Tibial nerve (tissue), 4 donors: ENCODE data around the gene AKR1B15. TPM values are rescaled to one million over a fixed set of nuclear protein-coding genes. Genes with fewer than 3 reads are reported as not detected.
A peak's percentile ranks its signal among the peaks of the same experiment; 100 is the strongest.
"Not testable (repeated sequence)": the region's sequence is repeated elsewhere in the genome, so short reads cannot be mapped to it uniquely, and the experiment has no call there.

Experiments used
- DNase-seq, 2 donors: peaks; one replicate each; pipeline ENCODE4 v3.0.0-alpha.2; 2019; ENCODE audit warnings: low spot score in 2 of 2
- H3K27ac ChIP-seq, 4 donors: fragments of 200-600 bp; sonication (generic) in 3 of 4; one replicate each; pipeline ENCODE4 v1.5.1; 2017 to 2019; ENCODE audit warnings: mild to moderate bottlenecking in 1 of 4
- H3K27me3 ChIP-seq, 2 donors: fragments of 200-600 bp; sonication (generic) in 1 of 2; one replicate each; pipeline versions ENCODE4 v1.5.1 to v1.6.0; 2017 to 2019
- H3K36me3 ChIP-seq, 3 donors: fragments of 200-600 bp; sonication (generic); one replicate each; pipeline ENCODE4 v1.5.1; 2018 to 2019
- H3K4me1 ChIP-seq, 4 donors: fragments of 200-600 bp; sonication (generic) in 3 of 4; one replicate each; pipeline ENCODE4 v1.5.1; 2017 to 2019
- H3K4me3 ChIP-seq, 4 donors: fragments of 200-600 bp; sonication (generic) in 3 of 4; one replicate each; pipeline ENCODE4 v1.5.1; 2017 to 2019; ENCODE audit warnings: mild to moderate bottlenecking in 1 of 4, moderate library complexity in 1 of 4
- H3K9me3 ChIP-seq, 4 donors: fragments of 200-600 bp; sonication (generic) in 3 of 4; one replicate each; pipeline ENCODE4 v1.5.1; 2017 to 2019
- CTCF ChIP-seq, 5 experiments: fragments of 200-600 bp in 3 of 5; fragments of 450-650 bp in 2 of 5; sonication (generic) in 3 of 5; IDR thresholded peaks; one replicate each; pipeline ENCODE4 v1.5.1; 2016 to 2019; ENCODE audit warnings: antibody characterized with exemption in 5 of 5, mild to moderate bottlenecking in 3 of 5, moderate library complexity in 2 of 5
- EP300 ChIP-seq, 2 donors: sonication (generic); formaldehyde crosslinking; IDR thresholded peaks; one replicate each; pipeline ENCODE4 v1.6.1; 2017; ENCODE audit warnings: antibody characterized with exemption in 2 of 2, mild to moderate bottlenecking in 1 of 2
- POLR2A ChIP-seq, 2 donors: fragments of 450-650 bp; IDR thresholded peaks; one replicate each; pipeline ENCODE4 v1.6.1; 2017; ENCODE audit warnings: antibody characterized with exemption in 2 of 2, mild to moderate bottlenecking in 2 of 2, moderate library complexity in 2 of 2
- WGBS, 2 donors: methylation state at CpG; one replicate each; pipeline ENCODE4 v1.1.5; 2018; 5-methylcytosine and 5-hydroxymethylcytosine counted together
- total RNA-seq, 4 donors: library from RNA; depleted of rRNA; stranded (reverse); fragments of >200 nt; gene quantifications; one replicate each; pipeline ENCODE4 v1.1.0, GENCODE V29; 2016

AKR1B15 gene
- total RNA-seq, 4 donors from 2014 or later: 0.22 to 5.5 (median 1.4) TPM

GRCh38 chr7:134533288-134533771 lies 15.6 kb upstream of the AKR1B15 start:
- Histone ChIP-seq H3K4me1 (peaks cover 0 to 46% (median 0%) of the 10 kb centered on the region in 4 donors), H3K36me3 (no peaks in the 10 kb centered on the region), H3K4me3 (no peak overlapping the region), H3K27ac (peak overlapping the region in 3 of 4 donors; percentile 48 to 67 (median 65)), H3K9me3 (no peaks in the 10 kb centered on the region), H3K27me3 (no peaks in the 10 kb centered on the region)
- no peak for TF ChIP-seq POLR2A (IDR thresholded peaks at IDR 0.05)
- peak in 1 of 2 donors; percentile 67 for TF ChIP-seq EP300 (IDR thresholded peaks at IDR 0.05)
- peak in 1 of 2 donors; percentile 38 for DNase-seq
- WGBS, 2 donors: 76 to 77% methylated on average over 1 of the region's 1 CpG

DNA sequence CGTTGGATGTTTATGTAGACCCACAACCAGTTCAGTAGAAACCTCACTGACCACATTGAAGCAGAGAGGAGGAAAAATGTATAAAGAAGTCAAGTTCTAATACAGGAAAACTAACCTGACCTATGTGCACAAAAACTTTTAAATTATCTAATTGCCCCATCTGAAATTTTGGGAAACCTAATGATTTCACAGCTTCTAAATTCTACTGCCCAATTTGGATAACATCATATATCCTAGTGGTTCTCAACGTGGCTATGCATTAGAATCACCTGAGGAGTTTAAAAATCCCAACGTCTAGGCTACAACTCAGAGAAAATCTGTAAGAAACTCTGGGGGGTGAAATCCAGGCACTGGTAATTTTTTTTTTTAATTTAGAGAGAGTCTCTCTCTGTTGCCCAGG lies 14.3 kb upstream of the AKR1B15 start:
- no peaks in the 10 kb centered on the region for H3K27me3 ChIP-seq
- no peaks in the 10 kb centered on the region for H3K36me3 ChIP-seq
- DNase-seq: no peak
- H3K4me1 ChIP-seq: peaks cover 0 to 35% (median 0%) of the 10 kb centered on the region in 4 donors
- TF ChIP-seq POLR2A (IDR thresholded peaks at IDR 0.05) (no peak), CTCF (IDR thresholded peaks at IDR 0.05) (no peak), EP300 (IDR thresholded peaks at IDR 0.05) (no peak)
- 87 to 88% methylated on average over 3 of the region's 3 CpGs for WGBS, 2 donors
- peak overlapping the region in 1 of 4 donors; percentile 67 for H3K27ac ChIP-seq
- H3K4me3 ChIP-seq: no peak overlapping the region
- no peaks in the 10 kb centered on the region for H3K9me3 ChIP-seq

- H3K27me3 ChIP-seq: no peaks in the 10 kb centered on the region
- 66 to 75% methylated on average over 3 of the region's 3 CpGs for WGBS, 2 donors
Observed at GRCh38 chr7:134535272-134535918, 13.5 kb upstream of the AKR1B15 start.

DNA sequence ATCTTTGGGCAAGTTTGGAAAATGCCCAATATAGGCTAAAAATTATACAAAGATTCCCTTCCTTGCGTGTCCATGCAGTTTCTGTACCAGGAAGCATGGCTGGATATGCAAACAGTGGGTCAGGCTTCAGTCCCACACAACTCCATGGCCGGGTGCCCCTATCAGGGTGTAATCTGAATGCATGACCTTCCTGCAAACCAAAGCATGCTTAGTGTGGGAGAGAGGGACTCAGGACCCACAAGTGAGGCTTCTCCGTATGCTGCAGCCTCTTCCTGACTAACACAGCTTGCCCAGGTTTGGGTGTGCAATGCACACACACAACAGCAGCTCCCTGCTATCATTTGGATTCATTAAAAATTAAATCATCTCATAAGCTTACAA lies 13.0 kb upstream of the AKR1B15 start:
- H3K27me3 ChIP-seq: no peaks in the 10 kb centered on the region
- no peak overlapping the region for H3K4me3 ChIP-seq
- 76 to 80% methylated on average over 3 of the region's 3 CpGs for WGBS, 2 donors
- DNase-seq: no peak
- H3K36me3 ChIP-seq: no peaks in the 10 kb centered on the region
- peaks cover 0 to 30% (median 0%) of the 10 kb centered on the region in 4 donors for H3K4me1 ChIP-seq
- TF ChIP-seq POLR2A (IDR thresholded peaks at IDR 0.05) (no peak), EP300 (IDR thresholded peaks at IDR 0.05) (no peak), CTCF (IDR thresholded peaks at IDR 0.05) (no peak)
- H3K9me3 ChIP-seq: no peaks in the 10 kb centered on the region
- peak overlapping the region in 2 of 4 donors; percentile 10 to 50 for H3K27ac ChIP-seq

More at GRCh38 chr7:134535272-134535918, 13.5 kb upstream of the AKR1B15 start:
- Histone ChIP-seq H3K36me3 (no peaks in the 10 kb centered on the region), H3K27ac (peak overlapping the region in 2 of 4 donors; percentile 10 to 67), H3K4me1 (peaks cover 0 to 35% (median 0%) of the 10 kb centered on the region in 4 donors), H3K4me3 (no peak overlapping the region), H3K9me3 (no peaks in the 10 kb centered on the region)
- TF ChIP-seq POLR2A (IDR thresholded peaks at IDR 0.05) (no peak), EP300 (IDR thresholded peaks at IDR 0.05) (peak in 1 of 2 donors; percentile 38)
- DNase-seq: peak in 1 of 2 donors; percentile 37

DNA sequence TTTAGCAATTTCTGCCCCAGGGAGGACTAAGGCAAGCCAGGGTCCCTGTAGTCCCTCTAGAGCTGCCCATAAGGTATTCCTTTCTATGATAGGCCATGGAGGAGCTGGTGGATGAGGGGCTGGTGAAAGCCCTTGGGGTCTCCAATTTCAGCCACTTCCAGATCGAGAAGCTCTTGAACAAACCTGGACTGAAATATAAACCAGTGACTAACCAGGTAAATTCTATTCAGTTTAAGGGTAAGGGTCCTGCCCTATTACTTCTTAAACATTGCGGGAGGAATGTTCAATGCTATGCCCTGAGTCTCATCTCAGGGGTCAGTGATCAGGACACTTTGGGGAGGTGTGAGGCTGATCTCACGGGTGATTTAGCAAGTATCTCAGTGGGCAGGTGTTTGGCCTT lies 12.4 kb upstream of the AKR1B15 start:
- not testable (repeated sequence) for H3K27ac ChIP-seq, H3K9me3 ChIP-seq, H3K36me3 ChIP-seq, H3K27me3 ChIP-seq, H3K4me3 ChIP-seq, DNase-seq
- WGBS, 2 donors: 81 to 87% methylated on average over 3 of the region's 3 CpGs
- peaks cover 0 to 25% (median 0%) of the 10 kb centered on the region in 4 donors for H3K4me1 ChIP-seq

GRCh38 chr7:134537273-134537781 lies 11.6 kb upstream of the AKR1B15 start:
- not testable (repeated sequence) for H3K9me3 ChIP-seq, H3K4me3 ChIP-seq, DNase-seq, H3K36me3 ChIP-seq, H3K27me3 ChIP-seq, H3K27ac ChIP-seq
- 75 to 83% methylated on average over 5 of the region's 5 CpGs for WGBS, 2 donors
- H3K4me1 ChIP-seq: peaks cover 0 to 17% (median 0%) of the 10 kb centered on the region in 4 donors

DNA sequence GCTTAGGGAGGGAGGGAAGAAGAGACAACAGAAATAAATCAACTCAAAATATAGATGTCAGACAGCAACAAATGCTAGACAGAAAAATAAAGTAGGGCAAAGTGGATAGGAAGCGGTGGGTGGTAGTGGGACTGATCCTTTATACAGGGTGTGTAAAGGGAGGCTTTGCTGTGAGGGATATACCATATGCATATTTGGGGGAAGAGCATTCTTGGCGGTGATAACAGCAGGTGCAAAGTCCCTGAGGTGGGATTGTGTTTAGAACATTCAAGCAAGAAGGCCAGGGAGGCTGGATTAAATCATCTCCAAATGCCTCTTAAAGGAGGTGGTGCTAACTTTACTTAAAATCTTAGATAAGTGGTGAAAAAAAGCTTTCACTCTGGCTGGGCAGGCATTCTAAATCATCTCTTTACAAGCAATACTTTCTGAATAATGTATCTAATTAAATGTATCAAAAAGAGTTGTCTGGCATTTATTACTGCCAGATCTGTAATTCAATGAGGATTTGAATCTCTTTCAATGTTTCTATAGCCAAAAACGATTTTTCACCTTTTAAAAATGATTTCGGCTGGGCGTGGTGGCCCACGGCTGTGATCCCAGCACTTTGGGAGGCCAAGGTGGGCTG lies 9.4 kb upstream of the AKR1B15 start:
- Histone ChIP-seq H3K4me1 (peaks cover 0 to 4% (median 0%) of the 10 kb centered on the region in 4 donors), H3K4me3 (no peak overlapping the region), H3K27me3 (no peaks in the 10 kb centered on the region), H3K27ac (no peak overlapping the region), H3K36me3 (no peaks in the 10 kb centered on the region), H3K9me3 (no peaks in the 10 kb centered on the region)
- TF ChIP-seq CTCF (IDR thresholded peaks at IDR 0.05): no peak
- TF ChIP-seq POLR2A (IDR thresholded peaks at IDR 0.05): no peak
- TF ChIP-seq EP300 (IDR thresholded peaks at IDR 0.05): no peak
- DNase-seq: no peak
- WGBS, 2 donors: 81 to 90% methylated on average over 6 of the region's 6 CpGs

- not testable (repeated sequence) for H3K27me3 ChIP-seq, H3K4me1 ChIP-seq, DNase-seq, H3K9me3 ChIP-seq, H3K27ac ChIP-seq, H3K4me3 ChIP-seq, H3K36me3 ChIP-seq
- 89 to 91% methylated on average over 8 of the region's 8 CpGs for WGBS, 2 donors
Observed at GRCh38 chr7:134541501-134542194, 7.3 kb upstream of the AKR1B15 start.
